Hepatocyte (in vitro differentiated cells): ENCODE results near the gene PTPRD.

Source experiments
- CTCF ChIP-seq: fragments of 200-600 bp; sonication (generic); IDR thresholded peaks from 2 replicates; pipeline ENCODE4 v1.5.1; 2016; ENCODE audit warnings: antibody characterized with exemption, mild to moderate bottlenecking; ENCODE audit not compliant: poor library complexity
- EZH2 ChIP-seq: fragments of 200-600 bp; sonication (generic); IDR thresholded peaks from 2 replicates; pipeline ENCODE4 v1.6.1; 2016; ENCODE audit warnings: antibody characterized with exemption, mild to moderate bottlenecking, borderline replicate concordance
- EZH2phosphoT487 ChIP-seq: fragments of 200-600 bp; sonication (generic); IDR thresholded peaks from one replicate; pipeline ENCODE4 v1.6.1; 2018; ENCODE audit warnings: antibody characterized with exemption, mild to moderate bottlenecking, low read depth, moderate library complexity; ENCODE audit not compliant: unreplicated experiment, severe bottlenecking

- TF ChIP-seq EZH2: no peak
- TF ChIP-seq CTCF: no peak
- TF ChIP-seq EZH2phosphoT487: no peak
Measured at GRCh38 chr9:10104774-10105173, 508.0 kb downstream of the PTPRD start.
